ENCODE results near the gene REM1. TPM values are rescaled to one million over a fixed set of nuclear protein-coding genes. Genes with fewer than 3 reads are reported as not detected.
"Not testable (repeated sequence)": the region's sequence is repeated elsewhere in the genome, so short reads cannot be mapped to it uniquely, and the experiment has no call there.

The REM1 gene
- total RNA-seq, 1 donor from 2014 or later: 0.27 TPM

- no peak for DNase-seq (ENCODE audit: low read depth)
Observed at GRCh38 chr20:31484001-31484400, 8.9 kb downstream of the REM1 start.

- peak; percentile 46 for DNase-seq (ENCODE audit: low read depth)
Observed at GRCh38 chr20:31485450-31486339, 10.6 kb downstream of the REM1 start.

- no peak for DNase-seq (ENCODE audit: low read depth)
Observed at GRCh38 chr20:31488115-31488514, 13.0 kb downstream of the REM1 start.

GRCh38 chr20:31489152-31489551 lies 14.1 kb downstream of the REM1 start:
- no peak for DNase-seq (ENCODE audit: low read depth)

- no peak for DNase-seq (ENCODE audit: low read depth)
Observed at GRCh38 chr20:31490752-31491151, 15.7 kb downstream of the REM1 start.

GRCh38 chr20:31494131-31494530 lies 19.0 kb downstream of the REM1 start:
- DNase-seq (ENCODE audit: low read depth): peak; percentile 19

- peak; percentile 37 for DNase-seq (ENCODE audit: low read depth)
Observed at GRCh38 chr20:31496761-31497295, 21.7 kb downstream of the REM1 start.

GRCh38 chr20:31497838-31498540 lies 22.9 kb downstream of the REM1 start:
- DNase-seq (ENCODE audit: low read depth): peak; percentile 40

GRCh38 chr20:31500527-31500926 lies 25.4 kb downstream of the REM1 start:
- DNase-seq (ENCODE audit: low read depth): no peak

- DNase-seq (ENCODE audit: low read depth): peak; percentile 84
Observed at GRCh38 chr20:31502884-31503673, 28.0 kb downstream of the REM1 start.

GRCh38 chr20:31505903-31506302 lies 30.8 kb downstream of the REM1 start:
- DNase-seq (ENCODE audit: low read depth): no peak

- DNase-seq (ENCODE audit: low read depth): no peak
Observed at GRCh38 chr20:31508517-31509244, 33.6 kb downstream of the REM1 start.

- peak; percentile 93 for DNase-seq (ENCODE audit: low read depth)
Observed at GRCh38 chr20:31514154-31515071, 39.3 kb downstream of the REM1 start, which contains the start of gene HM13. Gene HM13 (plus strand): TSS chr20:31514442. CDS start chr20:31514552, 110 bp downstream.

- DNase-seq (ENCODE audit: low read depth): no peak
Observed at GRCh38 chr20:31515072-31515774, 40.1 kb downstream of the REM1 start.

- no peak for DNase-seq (ENCODE audit: low read depth)
Observed at GRCh38 chr20:31515775-31516107, 40.7 kb downstream of the REM1 start.

GRCh38 chr20:31516166-31516565 lies 41.1 kb downstream of the REM1 start:
- DNase-seq (ENCODE audit: low read depth): no peak

GRCh38 chr20:31516651-31517050 lies 41.6 kb downstream of the REM1 start:
- no peak for DNase-seq (ENCODE audit: low read depth)

- peak; percentile 84 for DNase-seq (ENCODE audit: low read depth)
Observed at GRCh38 chr20:31517373-31517772, 42.3 kb downstream of the REM1 start.

GRCh38 chr20:31521267-31521666 lies 46.2 kb downstream of the REM1 start:
- DNase-seq (ENCODE audit: low read depth): not testable (repeated sequence)

All from myocyte (in vitro differentiated cells).